Stimulated activated CD4-positive, alpha-beta T cell treated with anti-CD3 and anti-CD28 coated beads, Interleukin-15, amount 100 ng/mL, for 48 hours (primary cell): Measurements from ENCODE around the gene UBE2N.
"Not testable (repeated sequence)": the region's sequence is repeated elsewhere in the genome, so short reads cannot be mapped to it uniquely, and the experiment has no call there.

Experiments
- DNase-seq, 2 donors: peaks; one replicate each; pipeline ENCODE4 v3.0.0-alpha.2; 2020; ENCODE audit warnings: low read depth in 2 of 2

Gene UBE2N

GRCh38 chr12:93443576-93443975, 1.8 kb upstream of the UBE2N start:
- DNase-seq = no peak

- DNase-seq = no peak
These were observed 929 bp upstream of the UBE2N start for GRCh38 chr12:93442411-93443340.

- DNase-seq = no peak
These were observed 598 bp downstream of the UBE2N start for GRCh38 chr12:93441081-93441616.

GRCh38 chr12:93440043-93440835, 1.5 kb downstream of the UBE2N start:
- DNase-seq = no peak

- DNase-seq = no peak
These were observed 3.3 kb downstream of the UBE2N start for GRCh38 chr12:93438266-93439050.

GRCh38 chr12:93434256-93434865, 7.4 kb downstream of the UBE2N start:
- DNase-seq = no peak

GRCh38 chr12:93432031-93432430, 9.7 kb downstream of the UBE2N start:
- DNase-seq = not testable (repeated sequence)

GRCh38 chr12:93430280-93430679, 11.5 kb downstream of the UBE2N start:
- DNase-seq = no peak

GRCh38 chr12:93429852-93430251, 11.9 kb downstream of the UBE2N start:
- no peak for DNase-seq

- no peak for DNase-seq
These were observed 12.3 kb downstream of the UBE2N start for GRCh38 chr12:93429448-93429847.

GRCh38 chr12:93427779-93428564, 13.8 kb downstream of the UBE2N start:
- no peak for DNase-seq

- DNase-seq = no peak
These were observed 15.3 kb downstream of the UBE2N start for GRCh38 chr12:93426412-93426805.

GRCh38 chr12:93425736-93426411, 15.9 kb downstream of the UBE2N start:
- DNase-seq = no peak

- no peak for DNase-seq
These were observed 19.7 kb downstream of the UBE2N start for GRCh38 chr12:93422050-93422449.

GRCh38 chr12:93419388-93420034, 22.2 kb downstream of the UBE2N start:
- DNase-seq = no peak

GRCh38 chr12:93417967-93418480, 23.7 kb downstream of the UBE2N start:
- no peak for DNase-seq

GRCh38 chr12:93415723-93416464, 25.9 kb downstream of the UBE2N start:
- no peak for DNase-seq

- no peak for DNase-seq
These were observed 28.7 kb downstream of the UBE2N start for GRCh38 chr12:93413064-93413463.
